GM12878 (cell line): Measurements from ENCODE around the gene ETF1. TPM values are rescaled to one million over a fixed set of nuclear protein-coding genes. Genes with fewer than 3 reads are reported as not detected.

Source experiments
- CHD1 ChIP-seq: IDR thresholded peaks from 2 replicates; pipeline ENCODE4 v1.6.1; 2012; ENCODE audit warnings: low read depth, low read length, improper control_type of control experiment
- CUX1 ChIP-seq: IDR thresholded peaks from 2 replicates; pipeline ENCODE4 v1.6.1; 2012; ENCODE audit warnings: improper control_type of control experiment, low read depth, low read length; ENCODE audit not compliant: insufficient replicate concordance
- EED ChIP-seq: sonication (generic); IDR thresholded peaks from 2 replicates; pipeline ENCODE4 v1.6.1; 2016; ENCODE audit warnings: antibody characterized with exemption, low read depth
- IRF5 ChIP-seq: fragments of 450-650 bp; IDR thresholded peaks from 2 replicates; pipeline ENCODE4 v1.6.1; 2017; ENCODE audit warnings: borderline replicate concordance
- KAT2A ChIP-seq: conservative IDR thresholded peaks from 2 replicates; pipeline ENCODE4 v1.6.1; 2011; ENCODE audit warnings: low read depth, low read length; ENCODE audit not compliant: control insufficient read depth
- KDM1A ChIP-seq: fragments of 200-600 bp; sonication (generic); IDR thresholded peaks from 2 replicates; pipeline ENCODE4 v1.6.1; 2016; ENCODE audit warnings: borderline replicate concordance
- MTA2 ChIP-seq: fragments of 450-650 bp; IDR thresholded peaks from 2 replicates; pipeline ENCODE4 v1.6.1; 2016; ENCODE audit warnings: low read depth, mild to moderate bottlenecking, moderate library complexity
- NFYB ChIP-seq: IDR thresholded peaks from 2 replicates; pipeline ENCODE4 v1.6.1; 2011; ENCODE audit warnings: low read depth, mild to moderate bottlenecking, low read length, improper control_type of control experiment, moderate library complexity; ENCODE audit not compliant: insufficient read depth
- NRF1 ChIP-seq: conservative IDR thresholded peaks from 2 replicates; pipeline ENCODE4 v1.6.1; 2011; ENCODE audit warnings: mild to moderate bottlenecking, low read depth, low read length, improper control_type of control experiment
- POLR2AphosphoS2 ChIP-seq: IDR thresholded peaks from 2 replicates; pipeline ENCODE4 v1.6.1; 2011; ENCODE audit warnings: low read depth, mild to moderate bottlenecking, low read length, improper control_type of control experiment, moderate library complexity
- POLR2AphosphoS5 ChIP-seq: IDR thresholded peaks from 2 replicates; pipeline ENCODE4 v1.6.1; 2011; ENCODE audit warnings: mild to moderate bottlenecking, low read length, inconsistent platforms
- ZSCAN29 ChIP-seq: fragments of 450-650 bp; IDR thresholded peaks from 2 replicates; pipeline ENCODE4 v1.6.1; 2017; ENCODE audit warnings: mild to moderate bottlenecking, moderate library complexity
- polyA plus RNA-seq, 11 experiments: library from polyadenylated mRNA; depleted of rRNA in 4 of 11; unstranded in 6 of 11; stranded (reverse) in 5 of 11; fragments of >200 nt; fragmentation: Nextera tagmentation in 4 of 11; fragmentation: Illumina TruSeq in 1 of 11; extraction: Ambion mirVana in 4 of 11; extraction: Trizol in 1 of 11; gene quantifications; 1 replicate in 1 of 11; 2 replicates in 10 of 11; pipeline versions ENCODE4 v1.2.1 to v1.2.3, GENCODE V29; 2011 to 2016; ENCODE audit warnings: inconsistent platforms in 2 of 11, missing spikeins in 2 of 11, low read depth in 1 of 11
- total RNA-seq, 4 experiments: library from RNA; depleted of rRNA in 3 of 4; stranded (reverse); fragments of >200 nt in 3 of 4; fragmentation: Illumina TruSeq in 1 of 4; extraction: Trizol in 1 of 4; gene quantifications; 2 replicates each; pipeline versions ENCODE4 v1.2.1 to v1.2.3, GENCODE V29; 2013 to 2021
- TF ChIP-seq, protein P1 (sequence below): fragments of 450-650 bp; IDR thresholded peaks from 2 replicates; pipeline ENCODE4 v1.6.1; 2016; ENCODE audit warnings: mild to moderate bottlenecking, moderate library complexity, borderline replicate concordance
- TF ChIP-seq, protein P2 (sequence below): IDR thresholded peaks from 2 replicates; pipeline ENCODE4 v1.6.1; 2012; ENCODE audit warnings: low read depth, low read length, improper control_type of control experiment
- TF ChIP-seq, protein P3 (sequence below): IDR thresholded peaks from 2 replicates; pipeline ENCODE4 v1.6.1; 2012; ENCODE audit warnings: low read length, inconsistent platforms

ETF1 gene
- total and polyA plus RNA-seq, 10 of the 15 experiments (the other 5 are each of a cell fraction or from before 2014, with no cell fraction given): 29.8 to 145 (median 108) TPM

DNA sequence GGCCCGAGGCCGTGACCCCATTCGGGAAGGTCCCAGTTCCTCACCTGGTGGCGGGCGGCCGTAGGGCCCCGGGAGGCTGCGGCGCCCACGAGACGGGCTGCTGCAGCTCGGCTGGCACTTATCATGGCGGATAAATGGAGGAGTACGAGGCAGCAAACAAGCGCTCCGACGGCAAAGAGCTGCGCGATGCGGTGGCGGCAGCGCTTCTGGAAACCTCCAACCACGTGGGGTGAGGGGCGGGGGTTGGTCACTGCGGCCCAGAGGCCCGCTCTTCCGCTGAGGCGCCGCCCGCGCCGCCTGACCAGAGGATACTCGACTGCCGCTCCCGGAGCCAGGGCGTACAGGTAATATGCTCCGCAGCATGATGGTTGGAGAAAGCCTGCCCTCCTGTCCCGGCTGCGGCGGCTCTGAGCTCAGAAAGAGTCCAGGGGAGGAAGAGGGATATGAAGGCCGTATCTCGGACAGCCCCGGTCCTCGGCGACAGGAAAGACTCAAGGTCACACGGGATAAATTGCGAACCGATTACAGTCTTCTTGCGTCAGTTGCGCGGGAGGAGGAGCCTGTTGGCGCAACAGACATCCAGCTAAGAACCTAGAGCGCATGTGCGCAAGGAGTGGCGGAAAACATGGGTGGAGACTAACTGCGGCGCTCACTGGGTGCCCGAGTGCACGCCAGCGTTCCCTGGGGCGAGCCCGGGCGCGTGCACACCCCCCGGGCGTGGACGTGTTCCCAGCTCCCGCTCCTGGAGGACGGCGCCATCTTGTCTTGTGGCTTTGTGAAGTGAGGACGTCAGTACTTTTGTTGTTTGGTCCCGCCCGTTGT, 32.4 kb upstream of the ETF1 start, which contains the start of gene HSPA9 (continued):
- TF ChIP-seq, protein P1, sequence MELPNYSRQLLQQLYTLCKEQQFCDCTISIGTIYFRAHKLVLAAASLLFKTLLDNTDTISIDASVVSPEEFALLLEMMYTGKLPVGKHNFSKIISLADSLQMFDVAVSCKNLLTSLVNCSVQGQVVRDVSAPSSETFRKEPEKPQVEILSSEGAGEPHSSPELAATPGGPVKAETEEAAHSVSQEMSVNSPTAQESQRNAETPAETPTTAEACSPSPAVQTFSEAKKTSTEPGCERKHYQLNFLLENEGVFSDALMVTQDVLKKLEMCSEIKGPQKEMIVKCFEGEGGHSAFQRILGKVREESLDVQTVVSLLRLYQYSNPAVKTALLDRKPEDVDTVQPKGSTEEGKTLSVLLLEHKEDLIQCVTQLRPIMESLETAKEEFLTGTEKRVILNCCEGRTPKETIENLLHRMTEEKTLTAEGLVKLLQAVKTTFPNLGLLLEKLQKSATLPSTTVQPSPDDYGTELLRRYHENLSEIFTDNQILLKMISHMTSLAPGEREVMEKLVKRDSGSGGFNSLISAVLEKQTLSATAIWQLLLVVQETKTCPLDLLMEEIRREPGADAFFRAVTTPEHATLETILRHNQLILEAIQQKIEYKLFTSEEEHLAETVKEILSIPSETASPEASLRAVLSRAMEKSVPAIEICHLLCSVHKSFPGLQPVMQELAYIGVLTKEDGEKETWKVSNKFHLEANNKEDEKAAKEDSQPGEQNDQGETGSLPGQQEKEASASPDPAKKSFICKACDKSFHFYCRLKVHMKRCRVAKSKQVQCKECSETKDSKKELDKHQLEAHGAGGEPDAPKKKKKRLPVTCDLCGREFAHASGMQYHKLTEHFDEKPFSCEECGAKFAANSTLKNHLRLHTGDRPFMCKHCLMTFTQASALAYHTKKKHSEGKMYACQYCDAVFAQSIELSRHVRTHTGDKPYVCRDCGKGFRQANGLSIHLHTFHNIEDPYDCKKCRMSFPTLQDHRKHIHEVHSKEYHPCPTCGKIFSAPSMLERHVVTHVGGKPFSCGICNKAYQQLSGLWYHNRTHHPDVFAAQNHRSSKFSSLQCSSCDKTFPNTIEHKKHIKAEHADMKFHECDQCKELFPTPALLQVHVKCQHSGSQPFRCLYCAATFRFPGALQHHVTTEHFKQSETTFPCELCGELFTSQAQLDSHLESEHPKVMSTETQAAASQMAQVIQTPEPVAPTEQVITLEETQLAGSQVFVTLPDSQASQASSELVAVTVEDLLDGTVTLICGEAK: peak; percentile 83; the same call in 1 of the 2 replicates
- TF ChIP-seq, protein P2, sequence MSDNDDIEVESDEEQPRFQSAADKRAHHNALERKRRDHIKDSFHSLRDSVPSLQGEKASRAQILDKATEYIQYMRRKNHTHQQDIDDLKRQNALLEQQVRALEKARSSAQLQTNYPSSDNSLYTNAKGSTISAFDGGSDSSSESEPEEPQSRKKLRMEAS: peak; percentile 97
- peak; percentile 89 for TF ChIP-seq NRF1
- TF ChIP-seq MTA2: peak; percentile 46; the same call in 1 of the 2 replicates
- TF ChIP-seq NFYB: no peak
- TF ChIP-seq EED: peak; percentile 63
- TF ChIP-seq POLR2AphosphoS5: peak; percentile 97
- no peak; the same call in 1 of the 2 replicates for TF ChIP-seq POLR2AphosphoS2
- TF ChIP-seq, protein P3, sequence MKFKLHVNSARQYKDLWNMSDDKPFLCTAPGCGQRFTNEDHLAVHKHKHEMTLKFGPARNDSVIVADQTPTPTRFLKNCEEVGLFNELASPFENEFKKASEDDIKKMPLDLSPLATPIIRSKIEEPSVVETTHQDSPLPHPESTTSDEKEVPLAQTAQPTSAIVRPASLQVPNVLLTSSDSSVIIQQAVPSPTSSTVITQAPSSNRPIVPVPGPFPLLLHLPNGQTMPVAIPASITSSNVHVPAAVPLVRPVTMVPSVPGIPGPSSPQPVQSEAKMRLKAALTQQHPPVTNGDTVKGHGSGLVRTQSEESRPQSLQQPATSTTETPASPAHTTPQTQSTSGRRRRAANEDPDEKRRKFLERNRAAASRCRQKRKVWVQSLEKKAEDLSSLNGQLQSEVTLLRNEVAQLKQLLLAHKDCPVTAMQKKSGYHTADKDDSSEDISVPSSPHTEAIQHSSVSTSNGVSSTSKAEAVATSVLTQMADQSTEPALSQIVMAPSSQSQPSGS: no peak
- no peak for TF ChIP-seq CUX1
- no peak for TF ChIP-seq CHD1
- TF ChIP-seq ZSCAN29: 0 out of 2 replicates have a peak, but pooled peaks have one; percentile 66
- TF ChIP-seq KAT2A: no peak
- TF ChIP-seq KDM1A: no peak
- TF ChIP-seq IRF5: peak; percentile 100
